GM18520 (cell line): ENCODE data around the gene OSBPL1A.

Source experiments
- ATAC-seq: cut with Tn5 transposase; IDR thresholded peaks from one replicate; pipeline ENCODE4 v1.9.1; 2021; ENCODE audit not compliant: unreplicated experiment

Gene OSBPL1A

DNA sequence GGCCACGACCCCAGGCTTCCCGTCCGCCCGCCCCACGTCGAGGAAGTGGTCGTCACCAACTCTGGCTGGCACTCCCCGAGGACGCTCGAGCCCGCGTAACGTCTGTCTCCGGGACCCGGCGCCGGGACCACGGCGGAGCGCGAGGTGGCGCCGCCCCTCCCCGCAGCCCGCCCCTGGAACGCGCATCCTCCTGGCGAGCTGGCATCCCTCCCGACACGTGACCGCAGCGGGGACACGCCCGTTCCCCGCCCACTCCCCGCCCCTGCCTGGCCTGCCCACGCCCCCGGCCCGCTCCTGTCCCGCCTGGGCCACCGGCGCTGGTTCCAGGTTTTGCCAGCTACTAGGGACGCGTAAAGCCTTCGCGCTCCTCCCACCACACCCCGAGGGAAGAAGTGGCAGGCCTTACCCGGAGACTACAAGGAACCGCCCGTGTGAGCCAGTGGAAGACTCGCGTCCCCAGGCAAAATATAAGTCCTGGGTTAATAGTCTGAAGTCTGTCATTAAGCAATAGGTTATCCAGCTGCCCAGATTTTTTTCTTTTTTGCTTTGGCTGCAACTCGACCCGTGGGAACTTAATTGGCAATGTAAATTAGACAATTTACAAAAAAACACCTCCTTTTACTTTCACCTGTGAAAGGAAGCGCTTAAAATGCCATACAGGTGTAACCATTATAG lies at the start of gene OSBPL1A:
OSBPL1A (minus strand) TSS at position 131 of the 675 bp plus-strand sequence. CDS start 20,291 bp downstream, outside the sequence.
- no peak for ATAC-seq

DNA sequence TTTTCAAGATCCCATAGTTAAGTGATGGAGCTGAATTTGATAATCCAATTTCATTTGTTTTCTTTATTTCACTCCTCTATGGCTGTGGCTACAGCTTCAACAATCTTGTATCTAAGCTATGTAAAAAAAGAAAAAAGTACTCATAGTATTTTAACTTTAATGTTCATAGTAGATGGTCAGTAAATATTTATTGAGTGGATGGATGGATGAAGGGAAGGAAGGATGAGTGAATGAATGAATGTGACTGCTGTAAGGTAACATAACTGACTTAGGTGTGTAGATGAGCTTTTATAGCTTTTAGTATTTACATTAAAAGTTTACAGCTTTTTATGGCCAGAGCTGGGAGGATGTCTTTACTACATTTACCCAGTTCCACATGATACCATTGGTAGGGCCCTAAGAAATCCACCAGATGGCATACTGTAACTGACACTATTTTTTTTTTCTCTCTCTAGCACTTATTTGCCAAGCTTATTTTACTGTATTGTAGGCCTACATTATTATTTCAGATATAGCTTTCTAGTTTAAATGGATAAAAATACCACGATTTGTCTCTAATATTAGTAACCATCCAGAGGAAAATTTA lies 49.4 kb upstream of the OSBPL1A start:
- no peak for ATAC-seq

DNA sequence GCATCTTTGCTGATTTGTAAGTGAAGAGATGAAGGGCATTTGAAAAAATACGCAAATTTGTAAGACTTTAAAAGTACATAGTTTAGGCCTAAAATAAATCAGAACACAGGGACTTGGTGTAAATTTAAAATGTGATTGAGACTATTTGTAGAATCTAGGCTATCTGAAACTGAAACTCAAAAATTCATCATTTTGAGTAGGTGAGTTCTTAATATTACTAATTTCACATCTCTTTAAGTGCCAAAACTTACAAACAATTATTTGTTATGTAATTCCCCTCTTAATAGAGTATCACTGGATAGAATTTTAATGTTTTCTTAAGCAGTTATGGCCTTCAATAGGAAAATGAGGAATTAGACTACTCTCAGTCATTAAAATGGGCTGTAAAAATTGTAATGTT lies 48.8 kb upstream of the OSBPL1A start:
- peak; percentile 70 for ATAC-seq

DNA sequence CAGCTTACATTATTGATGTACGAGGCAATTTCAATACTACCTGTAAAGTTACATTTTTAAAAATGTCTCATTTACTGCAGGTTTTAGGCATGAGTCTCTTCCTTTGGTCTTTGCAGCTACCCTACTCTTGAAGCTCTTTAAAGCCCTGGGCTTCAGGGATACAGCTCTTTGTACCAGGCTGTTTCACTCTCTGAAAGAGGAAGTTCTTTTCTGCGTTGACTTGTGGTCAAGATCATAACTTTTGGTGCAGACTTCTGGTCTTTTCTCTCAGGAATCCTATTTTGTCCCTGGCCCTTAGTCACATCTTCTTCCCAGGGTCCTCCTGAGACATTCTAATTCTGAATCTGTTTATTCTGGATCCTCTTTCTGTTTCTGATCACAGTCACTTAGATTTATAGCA lies 46.2 kb upstream of the OSBPL1A start:
- peak; percentile 44 for ATAC-seq

DNA sequence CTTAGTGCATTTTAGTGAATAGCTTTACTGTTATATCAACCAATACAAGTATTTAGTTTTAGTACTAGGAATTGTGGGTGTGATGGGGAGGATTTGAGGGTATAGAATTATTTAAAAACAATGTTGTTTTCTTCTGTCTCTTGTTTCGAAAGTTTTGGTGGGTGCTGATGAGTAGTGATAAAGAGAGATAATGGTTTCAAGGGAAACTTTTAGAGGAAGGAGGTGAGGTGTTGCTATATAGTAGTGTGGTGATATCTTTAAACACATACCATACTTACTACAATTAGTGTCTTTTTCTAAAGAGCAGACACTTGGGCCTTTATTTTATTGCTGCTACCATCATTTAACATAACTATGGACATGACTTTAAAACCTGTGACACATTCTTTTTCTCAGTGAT lies 39.3 kb upstream of the OSBPL1A start:
- no peak for ATAC-seq

DNA sequence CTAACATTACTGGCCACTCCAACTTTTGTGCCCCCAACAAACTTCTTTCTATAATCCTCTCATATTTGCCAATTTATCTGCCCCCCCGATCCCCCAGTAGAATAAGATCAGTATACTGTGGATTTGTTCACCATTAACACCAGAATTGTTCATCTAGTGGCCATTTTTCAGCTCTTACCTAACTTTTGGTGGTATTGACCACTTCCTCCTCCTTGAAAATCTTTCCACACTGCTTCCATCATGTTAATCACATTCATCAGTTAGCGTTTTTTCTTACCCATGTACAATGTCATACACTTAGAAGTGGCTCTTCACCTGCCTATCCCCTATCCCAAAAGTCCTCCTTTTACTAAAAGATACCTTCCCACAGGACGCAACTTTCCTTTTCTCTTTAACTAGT lies 35.0 kb upstream of the OSBPL1A start:
- ATAC-seq: no peak

DNA sequence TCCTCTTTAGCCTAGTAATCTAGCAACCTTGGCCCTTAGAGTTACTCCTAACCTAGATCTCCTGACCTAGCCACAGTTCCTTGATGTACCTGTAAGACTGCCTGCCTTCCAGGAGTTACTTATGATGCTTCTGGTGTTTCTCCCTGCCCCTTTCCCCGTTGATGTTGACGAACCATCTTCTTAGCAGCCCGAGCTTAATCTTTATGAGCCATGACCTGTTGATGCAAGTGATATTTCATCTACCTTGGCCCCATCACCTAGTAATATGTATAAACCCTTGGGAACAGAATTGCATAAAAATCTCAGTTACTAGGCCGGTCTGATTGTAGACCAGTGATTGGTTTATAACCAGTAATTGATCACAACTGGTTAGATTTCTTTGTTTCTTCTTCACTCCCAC lies 31.6 kb upstream of the OSBPL1A start:
- no peak for ATAC-seq

DNA sequence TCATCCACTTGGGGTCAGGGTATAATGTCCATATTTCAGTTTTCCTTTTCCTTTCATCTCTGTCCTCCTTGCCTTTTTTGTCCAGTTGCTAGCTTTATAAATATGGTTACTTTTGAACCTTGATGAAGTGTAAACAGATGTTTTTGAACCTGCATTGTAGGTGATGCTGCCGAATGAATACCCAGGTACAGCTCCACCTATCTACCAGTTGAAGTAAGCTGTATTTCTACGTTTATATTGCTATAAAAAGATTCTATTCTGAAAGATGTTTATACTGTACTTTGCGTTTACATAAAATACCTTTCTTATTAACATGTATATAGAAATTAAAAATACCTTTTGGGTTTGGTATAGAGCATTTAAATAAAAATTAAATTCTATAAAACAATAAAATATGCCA lies 31.1 kb upstream of the OSBPL1A start:
- ATAC-seq: no peak

DNA sequence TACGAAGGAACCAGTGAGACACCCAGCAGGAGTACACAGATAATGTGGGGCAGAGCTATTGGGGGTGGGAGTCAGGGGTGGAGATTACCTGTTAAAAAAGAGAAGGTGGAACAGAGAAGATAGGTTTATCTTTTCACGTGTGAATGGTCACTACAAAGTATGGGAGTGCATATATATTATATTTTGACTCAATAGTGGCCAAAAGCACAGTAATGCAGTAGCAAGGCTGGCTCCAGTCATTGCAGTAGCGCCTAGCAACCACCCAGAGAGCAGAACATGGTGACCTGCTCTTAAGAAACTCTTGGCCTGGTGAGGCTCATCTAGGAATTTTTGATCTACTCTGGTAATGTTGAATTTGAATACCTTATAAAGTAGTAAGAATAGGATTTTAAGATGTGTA lies 29.9 kb upstream of the OSBPL1A start:
- ATAC-seq: no peak

DNA sequence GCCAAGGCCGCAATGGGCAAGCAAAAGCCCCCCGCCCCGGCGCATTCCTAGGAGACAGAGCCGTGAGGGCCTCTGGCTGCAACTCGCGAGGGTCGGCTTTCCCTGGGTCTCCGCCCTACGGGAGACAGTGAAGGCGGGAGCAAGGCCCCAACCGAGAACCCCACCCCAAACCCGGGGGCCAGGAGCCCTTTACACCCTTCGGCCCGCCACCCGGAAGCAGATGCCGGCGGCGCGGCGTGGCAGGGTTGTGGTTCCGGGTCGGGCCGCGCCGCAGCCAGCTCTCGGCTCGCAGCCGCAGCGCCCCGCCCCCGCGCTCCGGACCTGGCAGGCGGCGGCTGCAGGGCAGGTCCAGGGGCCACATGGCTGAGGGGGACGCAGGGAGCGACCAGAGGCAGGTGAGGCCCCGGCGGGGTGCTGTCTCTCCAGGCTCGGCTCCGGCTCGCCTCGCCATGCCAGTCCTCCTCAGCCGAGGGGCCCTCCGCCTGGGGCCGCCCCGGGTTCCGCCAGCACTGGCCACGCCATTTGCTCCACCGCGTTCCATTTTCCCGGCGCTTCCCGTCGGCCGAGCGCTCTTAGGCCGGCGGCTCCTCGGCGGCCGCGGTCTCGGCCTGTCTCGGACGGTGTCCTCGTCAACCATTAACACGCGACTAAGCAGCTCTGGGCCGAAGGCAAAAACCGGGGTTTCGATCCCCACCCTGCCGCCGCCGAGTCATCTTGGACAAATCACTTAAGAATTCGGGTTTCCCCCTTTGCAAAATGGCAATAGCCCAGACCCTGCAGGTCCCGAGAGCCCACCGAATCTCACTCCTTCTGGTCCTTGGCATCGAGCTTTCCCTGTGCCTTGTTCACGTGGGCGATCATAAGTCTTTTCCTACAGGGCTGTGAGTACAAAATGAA lies 29.0 kb upstream of the OSBPL1A start, which contains the start of gene IMPACT:
IMPACT (plus strand) TSS at position 273 of the 897 bp plus-strand sequence; CDS start at position 360, 87 bp downstream.
- ATAC-seq: peak; percentile 89

DNA sequence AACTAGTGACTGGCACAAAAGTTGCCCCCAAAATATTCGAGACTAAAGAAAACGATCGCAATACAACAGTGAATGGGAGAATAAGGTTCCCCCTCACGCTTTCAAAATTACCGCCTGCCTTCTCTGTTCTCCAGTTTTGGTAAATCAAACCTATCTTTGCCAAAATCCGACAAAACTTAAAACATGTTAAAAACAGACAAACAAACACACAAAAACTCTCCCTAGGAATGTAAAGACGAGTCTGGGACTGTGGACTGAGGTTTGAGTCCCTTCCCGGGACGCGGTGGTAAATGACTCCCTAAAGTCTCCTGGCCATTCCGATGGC lies 28.4 kb upstream of the OSBPL1A start:
- no peak for ATAC-seq

DNA sequence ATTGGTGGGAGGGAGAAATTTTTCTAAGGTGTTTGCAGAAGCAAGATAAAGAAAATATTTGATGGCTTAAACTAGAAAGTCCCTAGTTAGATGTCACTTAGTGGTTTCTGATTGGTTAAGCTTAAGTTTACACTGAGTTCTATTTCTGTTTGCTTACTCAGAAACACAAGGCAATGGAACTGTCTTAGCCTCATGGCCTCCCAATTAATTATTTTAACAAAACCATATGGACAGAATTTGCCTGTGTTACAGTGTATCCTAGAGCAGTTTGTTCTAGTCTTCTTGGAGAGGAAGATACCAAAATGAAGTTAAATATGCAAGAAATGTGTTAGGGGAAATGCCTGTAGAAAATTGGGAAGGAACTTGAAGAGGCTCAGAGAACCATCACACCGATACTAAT lies 24.2 kb upstream of the OSBPL1A start:
- no peak for ATAC-seq

DNA sequence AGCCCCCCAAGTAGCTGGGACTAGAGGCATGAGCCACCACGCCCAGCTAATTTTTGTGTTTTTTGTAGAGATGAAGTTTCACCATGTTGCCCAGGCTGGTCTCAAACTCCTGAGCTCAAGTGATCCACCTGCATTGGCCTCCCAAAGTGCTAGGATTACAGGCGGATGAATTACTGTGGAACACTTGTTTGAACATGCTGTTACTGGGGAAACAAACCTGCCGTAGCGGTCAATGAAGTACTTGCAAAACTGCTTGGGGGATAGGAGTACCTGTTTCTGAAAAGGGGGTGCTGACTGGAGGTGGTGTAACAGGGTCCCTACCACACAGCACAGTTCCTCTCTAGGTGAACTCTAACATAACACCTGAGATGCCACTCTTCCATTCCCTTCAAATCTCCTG lies 22.9 kb upstream of the OSBPL1A start:
- no peak for ATAC-seq

DNA sequence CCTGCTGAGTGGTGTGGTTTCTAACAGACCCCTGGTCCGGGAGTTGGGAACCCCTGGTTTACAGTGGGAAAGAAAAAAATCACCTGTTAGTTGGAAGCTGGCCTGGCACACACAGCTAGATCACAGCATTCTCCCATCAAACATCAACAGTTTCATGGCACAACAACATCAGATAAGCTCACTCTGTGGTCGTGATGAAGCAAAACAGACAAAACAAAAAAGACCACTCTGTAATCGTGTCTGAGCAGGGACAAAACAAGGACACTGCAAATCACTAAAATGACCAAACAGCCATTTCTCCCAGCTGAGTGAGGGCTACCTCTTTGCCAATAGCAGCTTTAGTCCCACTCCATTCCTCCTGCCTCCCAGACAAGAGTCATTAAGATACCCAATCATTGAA lies 19.9 kb upstream of the OSBPL1A start:
- ATAC-seq: no peak

DNA sequence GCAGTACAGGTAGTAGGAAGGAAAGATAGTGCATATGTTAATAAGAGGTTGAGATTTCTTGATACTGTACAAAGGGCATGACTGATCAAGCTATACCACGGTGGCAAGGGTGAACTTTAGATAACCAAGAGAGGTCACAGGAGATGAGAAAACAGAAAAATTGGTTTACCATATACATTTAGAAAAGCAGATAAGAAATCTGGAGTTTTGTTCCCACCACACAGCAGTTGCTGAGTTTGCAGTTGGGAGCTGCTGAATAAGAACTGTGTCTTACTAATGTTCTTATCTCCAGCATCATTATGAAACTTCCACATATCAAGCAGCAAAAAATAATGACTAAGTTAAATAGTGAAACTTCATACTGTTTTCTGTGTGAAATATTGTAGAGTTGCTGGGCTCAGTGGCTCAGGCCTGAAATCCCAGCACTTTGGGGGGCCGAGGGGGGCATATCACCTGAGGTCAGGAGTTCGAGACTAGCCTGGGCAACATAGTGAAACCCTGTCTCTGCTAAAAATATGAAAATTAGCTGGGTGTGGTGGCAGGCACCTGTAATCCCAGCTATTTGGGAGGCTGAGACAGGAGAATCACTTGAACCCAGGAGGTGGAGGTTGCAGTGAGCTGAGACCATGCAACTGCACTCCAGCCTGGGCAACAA lies 16.9 kb upstream of the OSBPL1A start:
- ATAC-seq: no peak

DNA sequence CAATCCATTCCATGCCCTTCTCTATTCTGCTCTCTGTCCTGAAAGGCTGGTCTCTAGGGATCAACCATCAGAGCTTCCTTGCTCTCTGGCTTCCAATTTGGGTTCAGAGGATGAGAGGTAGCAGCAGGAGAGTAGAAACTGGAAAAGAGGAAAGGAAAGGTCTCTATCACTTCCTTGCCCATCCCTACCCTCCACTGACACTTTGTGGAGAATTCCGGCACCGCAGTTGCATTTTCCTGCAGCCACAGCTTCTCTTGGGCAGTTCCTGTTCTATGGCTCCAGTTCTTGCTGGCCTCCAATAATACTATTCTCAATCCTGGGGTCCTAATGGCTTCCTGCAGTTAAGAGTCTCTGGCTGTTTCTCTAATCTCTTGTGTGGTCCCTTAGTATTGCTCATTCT lies 15.5 kb upstream of the OSBPL1A start:
- ATAC-seq: no peak

DNA sequence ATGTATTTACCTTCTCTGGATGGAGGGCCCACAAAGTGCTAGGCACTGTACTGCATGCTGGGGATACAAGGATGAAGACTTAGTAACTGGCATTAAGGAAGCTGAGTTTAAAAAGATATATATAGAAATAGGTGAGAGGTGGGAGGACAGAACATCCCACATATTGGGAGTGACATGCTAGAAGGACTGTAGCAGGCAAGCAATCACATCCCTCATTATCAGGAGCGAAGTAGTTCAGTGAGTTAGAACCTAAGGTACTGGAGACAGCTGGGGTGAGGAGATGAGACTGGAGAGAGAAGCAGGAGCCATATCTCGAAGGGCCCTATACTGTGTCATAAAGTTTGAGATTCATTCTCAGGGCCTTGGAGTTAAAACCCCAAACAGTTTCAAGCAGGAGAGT lies 10.9 kb upstream of the OSBPL1A start:
- no peak for ATAC-seq

DNA sequence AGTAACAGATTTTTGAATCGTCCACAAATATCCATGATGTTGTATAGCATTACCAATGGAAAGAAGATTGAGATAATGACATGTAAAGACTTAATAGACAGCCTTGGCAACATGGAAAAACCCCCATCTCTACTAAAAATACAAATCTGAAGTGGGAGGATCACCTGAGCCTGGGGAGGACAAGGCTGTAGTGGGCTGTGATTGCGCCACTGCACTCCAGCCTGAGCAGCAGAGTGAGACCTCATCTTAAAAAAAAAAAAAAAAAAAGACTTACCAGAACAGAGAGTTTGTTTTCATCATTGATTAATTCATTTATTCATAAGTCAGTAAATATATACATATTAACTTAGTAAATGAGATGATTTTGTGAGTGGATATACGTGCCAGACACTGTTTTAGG lies 7.0 kb upstream of the OSBPL1A start:
- ATAC-seq: no peak

DNA sequence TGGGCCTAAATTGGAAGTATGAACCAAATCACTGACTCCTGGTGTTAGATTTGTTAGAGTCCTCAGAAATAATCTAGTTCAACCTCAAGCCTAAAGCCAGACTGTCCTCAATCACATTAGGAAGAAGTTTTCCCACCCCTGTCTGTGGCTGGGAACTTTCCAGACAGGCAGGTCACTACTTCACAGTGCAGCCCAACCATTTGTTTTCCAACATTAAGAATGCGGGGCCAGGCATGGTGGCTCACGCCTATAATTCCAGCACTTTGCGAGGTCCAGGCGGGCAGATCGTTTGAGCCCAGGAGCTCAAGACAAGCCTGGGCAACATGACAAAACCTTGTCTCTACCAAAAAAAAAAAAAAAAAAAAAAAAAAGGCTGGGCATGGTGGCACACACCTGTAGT lies 5.5 kb upstream of the OSBPL1A start:
- ATAC-seq: no peak

DNA sequence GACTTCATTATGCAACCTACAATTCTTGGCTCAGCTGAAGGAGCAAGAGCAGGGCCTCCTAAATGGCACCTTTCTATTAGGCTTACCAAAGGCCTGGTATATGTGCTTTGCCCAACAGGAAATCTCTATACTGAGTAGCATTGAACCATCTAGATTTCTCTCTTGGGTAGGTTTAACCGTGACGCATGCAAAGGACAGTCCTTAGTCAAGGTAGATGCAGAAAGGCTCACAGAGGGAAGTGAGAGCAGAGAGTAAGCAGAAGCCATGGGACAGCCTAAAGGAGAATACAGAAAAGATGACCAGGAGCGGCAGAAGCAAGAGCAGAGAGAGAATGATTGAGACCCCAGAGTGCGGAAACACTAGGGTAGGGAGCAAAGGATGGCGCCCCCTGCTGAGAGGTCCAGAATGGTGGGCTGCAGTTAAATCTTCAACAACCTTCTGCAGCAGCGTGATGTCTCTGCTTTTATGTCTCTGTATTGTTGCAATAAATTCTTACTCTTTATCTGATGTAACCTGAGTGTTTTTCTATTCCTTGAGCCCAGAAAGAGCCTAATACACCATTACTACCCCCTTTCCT lies 4.7 kb upstream of the OSBPL1A start:
- ATAC-seq: no peak

DNA sequence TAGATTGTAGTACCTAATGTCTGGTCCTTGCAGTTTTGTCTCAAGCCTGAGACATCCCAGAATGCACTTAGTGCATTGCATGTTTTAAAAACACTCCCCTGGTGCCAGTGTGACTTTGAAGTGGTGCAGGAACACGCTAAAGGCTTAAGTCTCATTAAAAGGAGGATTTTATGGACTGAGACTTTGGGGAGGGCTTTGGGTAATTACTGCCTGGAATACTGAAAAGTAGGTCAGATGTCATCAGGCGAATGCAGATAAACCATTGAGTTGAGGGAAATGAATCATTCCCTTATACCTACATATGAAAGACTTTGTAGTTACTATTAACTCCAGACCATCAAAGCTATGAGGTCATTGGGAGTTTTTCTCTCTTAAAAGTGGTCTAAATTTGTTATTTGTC lies 3.0 kb upstream of the OSBPL1A start:
- no peak for ATAC-seq
